Glomerular visceral epithelial cell (primary cell): ENCODE data around the gene UBXN7.
"Not testable (repeated sequence)": the region's sequence is repeated elsewhere in the genome, so short reads cannot be mapped to it uniquely, and the experiment has no call there.

Source experiments
- DNase-seq: peaks from one replicate; pipeline ENCODE4 v3.0.0-alpha.2; 2016; ENCODE audit errors: extremely low spot score

Gene UBXN7

GRCh38 chr3:196316799-196317686 is 115.2 kb downstream of the UBXN7 start:
- not testable (repeated sequence) for DNase-seq

DNA sequence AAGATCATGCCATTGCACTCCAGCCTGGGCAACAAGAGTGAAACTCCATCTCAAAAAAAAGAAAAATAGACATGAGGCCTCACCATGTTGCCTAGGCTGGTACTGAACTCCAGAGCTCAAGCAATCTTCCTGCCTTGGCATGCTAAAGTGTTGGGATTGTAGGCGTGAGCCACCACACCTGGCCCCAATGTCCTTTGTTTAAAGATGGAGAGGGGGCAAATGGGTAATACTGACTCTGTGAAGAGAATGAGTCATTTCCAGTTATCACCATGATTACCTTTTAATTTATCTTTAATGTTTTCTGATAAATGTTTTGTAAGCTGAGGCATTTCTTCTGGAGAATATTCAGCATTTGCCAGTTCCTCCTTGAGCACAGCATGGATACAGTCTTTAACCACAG is 116.4 kb downstream of the UBXN7 start:
- no peak for DNase-seq

GRCh38 chr3:196314597-196314996 is 117.6 kb downstream of the UBXN7 start:
- no peak for DNase-seq

DNA sequence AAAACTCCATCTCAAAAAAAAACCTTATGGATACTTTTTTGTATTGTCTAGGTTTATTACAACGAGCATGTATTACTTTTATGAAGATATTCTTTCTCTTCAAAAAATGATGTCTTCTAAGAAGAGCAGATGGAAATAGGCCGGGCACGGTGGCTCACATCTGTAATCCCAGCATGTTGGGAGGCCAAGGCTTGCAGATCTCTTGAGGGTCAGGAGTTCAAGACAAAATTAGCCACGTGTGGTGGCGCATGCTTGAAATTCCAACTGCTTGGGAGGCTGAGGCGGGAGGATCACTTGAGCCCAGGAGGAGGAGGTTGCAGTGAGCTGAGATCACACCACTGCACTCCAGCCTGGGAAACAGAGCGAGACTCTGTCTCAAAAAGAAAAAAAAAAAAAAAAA is 118.1 kb downstream of the UBXN7 start:
- not testable (repeated sequence) for DNase-seq

- DNase-seq = not testable (repeated sequence)
Measured at GRCh38 chr3:196302960-196303359, 129.3 kb downstream of the UBXN7 start.

DNA sequence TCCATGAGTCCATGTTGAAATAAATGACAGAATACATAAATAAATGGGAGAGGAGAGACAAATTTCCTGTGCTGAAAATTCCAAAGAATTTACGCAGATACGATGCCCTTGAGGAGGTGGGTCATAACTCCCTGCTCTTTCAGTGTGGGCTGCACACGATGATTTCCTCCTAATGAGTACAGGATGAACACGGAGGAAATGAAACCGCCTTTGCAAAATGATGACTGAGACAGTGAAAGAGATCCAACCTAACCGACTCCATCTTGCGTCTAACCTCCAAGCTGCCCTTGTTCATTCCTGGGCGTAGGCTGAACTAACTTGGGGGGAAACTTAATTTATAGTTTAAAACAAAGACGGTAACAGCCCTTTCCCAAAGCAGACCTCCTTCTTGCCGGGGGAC is 129.7 kb downstream of the UBXN7 start:
- DNase-seq = not testable (repeated sequence)

DNA sequence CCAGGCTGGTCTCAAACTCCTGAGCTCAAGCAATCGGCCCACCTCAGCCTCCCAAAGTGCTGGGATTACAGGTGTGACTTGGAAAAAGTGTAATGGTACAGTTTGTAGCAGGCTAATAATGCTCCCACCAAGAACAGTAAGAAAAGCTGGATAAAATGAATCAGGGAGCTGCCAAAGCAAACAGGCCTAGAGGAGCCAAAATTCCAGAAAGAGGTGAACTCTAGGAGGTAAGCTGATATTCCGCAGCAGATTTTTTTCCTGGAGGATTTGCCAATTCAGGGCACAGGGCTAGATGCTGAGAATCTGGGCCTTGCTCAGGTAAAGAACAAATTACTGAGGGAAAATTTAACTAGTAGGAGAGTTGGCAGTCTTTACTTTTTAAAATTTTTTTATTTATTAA is 133.7 kb downstream of the UBXN7 start:
- DNase-seq = no peak
